HG03108 (cell line): ENCODE data around the gene SLC6A4.

Experiments used
- ATAC-seq: cut with Tn5 transposase; IDR thresholded peaks from one replicate; pipeline ENCODE4 v1.9.1; 2021; ENCODE audit warnings: moderate library complexity; ENCODE audit not compliant: unreplicated experiment

The SLC6A4 gene

GRCh38 chr17:30235386-30236296 is at the start of gene SLC6A4:
Gene SLC6A4, minus strand, starts transcription at chr17:30235697. Its CDS starts 13,739 bp downstream, at chr17:30221958.
- no peak for ATAC-seq

- no peak for ATAC-seq
These were observed 43.7 kb upstream of the SLC6A4 start for GRCh38 chr17:30279156-30279555.

DNA sequence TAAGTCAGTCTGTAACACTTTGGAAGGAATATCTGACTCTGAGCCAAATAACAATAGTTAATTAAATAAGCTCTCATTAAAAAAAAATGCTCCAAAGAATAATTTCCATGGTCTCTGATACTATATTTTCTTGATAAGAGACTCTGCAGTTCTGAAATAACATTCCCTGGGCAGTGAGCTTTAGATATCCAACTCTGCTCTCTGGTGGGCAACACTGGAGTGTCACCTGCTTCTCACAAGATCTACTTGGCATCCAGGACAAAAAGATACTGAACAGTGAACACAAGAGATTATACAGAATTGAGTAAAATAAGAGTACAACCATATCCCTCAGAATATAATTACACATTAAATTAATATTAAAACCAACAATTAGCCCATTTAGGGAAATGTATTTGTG is 42.5 kb upstream of the SLC6A4 start:
- no peak for ATAC-seq

DNA sequence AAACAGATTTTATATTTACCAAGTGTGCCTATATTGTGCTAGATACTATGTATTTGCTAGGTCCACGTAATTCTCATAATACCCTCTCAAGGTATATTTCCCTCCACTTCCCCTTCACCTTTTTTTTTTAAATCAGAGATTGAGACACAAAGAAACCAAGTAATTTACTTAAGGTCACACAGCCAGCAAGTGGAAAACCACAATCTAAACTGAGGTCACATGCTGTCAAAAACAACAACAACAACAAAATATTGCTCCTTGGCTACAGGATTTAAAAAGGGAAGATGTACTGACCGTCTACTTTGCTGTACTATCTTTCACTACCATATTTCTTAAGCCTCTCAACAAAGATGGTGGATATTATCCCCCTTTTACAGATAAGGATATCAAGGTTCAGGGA is 40.4 kb upstream of the SLC6A4 start:
- no peak for ATAC-seq

- no peak for ATAC-seq
These were observed 39.4 kb upstream of the SLC6A4 start for GRCh38 chr17:30274887-30275286.

- ATAC-seq: no peak
These were observed 37.9 kb upstream of the SLC6A4 start for GRCh38 chr17:30273373-30273772.

- ATAC-seq: no peak
These were observed 35.6 kb upstream of the SLC6A4 start for GRCh38 chr17:30271102-30271501.

- no peak for ATAC-seq
These were observed 32.1 kb upstream of the SLC6A4 start for GRCh38 chr17:30267625-30268024.

DNA sequence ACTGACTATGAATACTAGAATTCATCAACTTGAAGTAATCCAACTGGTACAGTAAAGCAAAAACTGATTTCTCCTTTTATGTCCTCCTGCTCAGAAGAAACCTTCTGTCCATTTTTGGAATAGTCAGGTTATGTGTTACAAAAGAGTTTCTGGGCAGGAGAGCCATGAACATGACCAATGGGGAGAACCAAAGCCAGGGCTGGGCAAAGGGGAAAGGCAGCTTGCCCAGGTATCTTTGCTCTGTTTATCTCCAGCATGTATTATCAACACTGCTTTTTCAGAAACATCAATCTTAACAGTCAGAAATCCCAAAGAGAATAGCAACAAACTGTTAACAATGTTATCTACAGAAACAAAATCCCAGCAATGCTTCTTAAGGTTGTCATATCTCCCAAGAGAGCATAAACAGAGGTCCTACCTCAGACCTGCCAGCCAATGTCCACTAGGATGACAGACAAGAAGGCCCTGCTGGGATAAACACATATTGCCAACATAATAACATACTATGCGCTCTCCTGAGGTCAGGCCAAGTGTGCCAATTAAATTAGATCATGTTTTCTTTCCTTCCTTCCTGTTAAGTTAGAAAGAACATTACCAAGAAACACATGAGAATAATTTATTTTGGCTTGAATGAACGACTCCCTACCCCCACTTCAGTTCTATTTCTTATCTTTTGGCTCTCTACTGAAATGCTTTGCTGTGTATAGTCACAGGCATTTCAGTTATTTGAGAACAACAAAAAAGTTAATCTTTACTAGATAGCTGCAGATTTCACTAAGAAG is 28.2 kb upstream of the SLC6A4 start:
- no peak for ATAC-seq

- no peak for ATAC-seq
These were observed 21.4 kb upstream of the SLC6A4 start for GRCh38 chr17:30256756-30257506.

- ATAC-seq: no peak
These were observed 18.7 kb upstream of the SLC6A4 start for GRCh38 chr17:30254150-30254549.

DNA sequence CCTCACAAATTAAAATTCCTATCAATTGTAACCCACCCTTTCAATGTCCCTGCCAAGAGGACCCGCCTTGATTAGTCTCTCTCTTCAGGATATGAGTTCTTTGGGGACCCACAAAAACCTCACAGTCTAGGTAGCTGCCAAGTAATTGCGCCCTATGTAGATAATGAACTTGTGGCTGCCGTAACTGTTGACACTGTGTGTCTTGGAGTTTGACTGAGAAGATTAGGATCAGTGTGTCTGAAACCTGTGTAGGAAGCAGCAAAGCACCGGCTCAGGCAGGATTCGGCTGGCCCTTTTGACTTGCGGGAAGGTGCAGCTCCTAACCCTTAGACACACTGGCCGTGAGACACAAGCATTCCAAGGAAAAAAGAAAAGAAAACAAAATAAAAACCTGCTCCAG is 17.8 kb upstream of the SLC6A4 start:
- no peak for ATAC-seq

GRCh38 chr17:30251931-30252330 is 16.4 kb upstream of the SLC6A4 start:
- ATAC-seq: no peak

- ATAC-seq: no peak
These were observed 14.0 kb upstream of the SLC6A4 start for GRCh38 chr17:30249460-30249859.

- ATAC-seq: no peak
These were observed 13.3 kb upstream of the SLC6A4 start for GRCh38 chr17:30248786-30249185.

- no peak for ATAC-seq
These were observed 11.0 kb upstream of the SLC6A4 start for GRCh38 chr17:30246460-30246859.

DNA sequence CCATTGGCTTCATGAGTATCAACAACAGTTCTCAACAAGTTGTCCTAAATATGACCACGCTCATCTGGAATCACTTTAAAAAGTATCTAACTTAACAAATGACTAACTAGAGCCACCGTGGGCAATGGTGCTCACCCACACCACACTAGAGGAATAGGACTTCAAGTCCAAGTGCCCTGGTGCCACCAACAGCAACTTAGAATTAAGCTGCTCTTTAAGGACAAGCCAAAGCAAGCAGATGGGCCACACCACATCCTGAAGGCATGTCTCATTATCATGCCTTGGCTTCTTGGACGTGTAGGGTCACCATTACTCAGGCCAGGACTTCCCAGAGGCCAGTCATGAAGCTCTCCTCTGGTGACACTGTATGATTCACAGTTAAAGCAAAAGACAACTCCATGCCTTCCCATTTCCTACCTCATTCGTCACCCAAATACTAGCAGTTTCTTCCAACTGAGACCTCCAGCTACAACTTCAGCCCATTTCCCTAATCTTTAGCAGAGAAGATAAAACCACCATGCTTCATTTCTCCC is 9.4 kb upstream of the SLC6A4 start:
- no peak for ATAC-seq

DNA sequence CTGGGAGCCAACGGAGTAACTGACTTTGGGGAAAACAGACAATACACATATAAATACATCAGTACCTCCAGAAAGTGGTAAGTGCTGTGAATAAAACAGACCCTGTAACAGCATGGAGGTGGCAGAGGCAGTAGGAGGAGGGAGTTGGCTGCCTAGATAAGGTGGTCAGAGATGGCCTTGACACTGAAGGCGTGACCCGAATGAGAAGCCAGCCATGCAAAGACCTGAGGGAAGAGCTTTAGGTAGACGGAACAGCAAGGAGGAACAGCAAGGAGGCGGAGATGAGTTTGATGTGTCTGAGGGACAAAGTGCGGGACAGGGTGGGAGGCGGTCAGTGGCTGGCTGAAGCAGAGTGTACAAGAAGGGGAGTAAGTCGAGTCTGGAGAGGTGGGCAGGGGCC is 8.1 kb upstream of the SLC6A4 start:
- no peak for ATAC-seq

DNA sequence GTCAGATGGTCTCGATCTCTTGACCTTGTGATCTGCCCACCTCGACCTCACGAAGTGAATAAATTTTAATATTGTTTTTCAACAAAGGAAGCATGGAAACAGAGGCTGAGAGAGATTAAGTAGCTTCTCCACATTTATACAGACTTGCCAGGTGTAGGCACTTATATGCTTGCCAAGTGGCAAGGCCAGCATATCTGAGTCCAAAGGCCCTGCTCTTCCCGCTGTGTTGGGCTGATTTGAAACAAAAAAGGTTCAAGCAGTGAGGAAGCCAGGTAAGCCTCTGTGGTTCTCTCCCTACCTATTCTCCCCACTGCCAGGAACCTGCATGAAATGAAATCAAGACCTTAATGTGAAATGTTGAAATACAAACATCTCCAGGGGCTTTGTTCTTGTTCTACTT is 7.5 kb upstream of the SLC6A4 start:
- no peak for ATAC-seq

- no peak for ATAC-seq
These were observed 5.6 kb upstream of the SLC6A4 start for GRCh38 chr17:30241051-30241450.

GRCh38 chr17:30240177-30240576 is 4.7 kb upstream of the SLC6A4 start:
- no peak for ATAC-seq
